ENCODE measurements around the gene FSD1L.

FSD1L gene

DNA sequence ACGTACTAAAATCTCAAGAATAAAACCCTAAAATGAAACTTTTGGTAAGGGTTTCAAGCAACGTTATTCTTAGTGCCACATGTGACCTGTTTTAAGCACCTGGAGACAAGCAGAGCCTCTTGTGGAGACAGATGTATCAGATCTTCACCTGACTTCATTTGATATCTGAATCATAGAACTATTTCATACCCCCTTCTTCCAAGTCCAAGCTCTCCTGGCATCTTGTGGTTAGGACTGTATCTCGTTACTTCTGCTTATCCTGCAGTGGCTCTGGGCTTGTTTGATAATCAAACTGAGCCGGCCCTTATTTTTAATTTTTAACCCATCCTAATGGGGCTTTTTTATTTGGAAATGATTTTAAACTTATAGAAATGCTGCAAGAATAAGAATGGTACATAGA, 11.1 kb upstream of the FSD1L start:
- DNase-seq: no peak

DNA sequence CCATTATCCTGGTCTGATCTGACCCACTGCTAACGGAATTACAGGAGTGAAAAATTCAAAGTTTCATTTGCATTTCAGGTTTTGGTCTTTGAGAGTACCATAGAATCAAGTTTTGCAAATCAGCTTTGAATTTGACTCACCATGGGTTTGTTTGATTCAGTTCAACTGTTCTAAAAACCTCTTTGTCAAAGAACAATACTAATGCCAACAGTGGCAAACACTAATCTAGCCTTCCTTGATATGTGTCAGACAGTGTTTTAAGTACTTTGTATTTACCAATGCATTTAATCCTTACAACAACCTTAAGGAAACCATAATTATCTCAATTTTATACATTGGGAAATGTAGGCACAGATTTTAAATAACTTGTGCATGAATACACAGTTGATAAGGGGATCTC, 10.1 kb upstream of the FSD1L start:
- DNase-seq: no peak

DNA sequence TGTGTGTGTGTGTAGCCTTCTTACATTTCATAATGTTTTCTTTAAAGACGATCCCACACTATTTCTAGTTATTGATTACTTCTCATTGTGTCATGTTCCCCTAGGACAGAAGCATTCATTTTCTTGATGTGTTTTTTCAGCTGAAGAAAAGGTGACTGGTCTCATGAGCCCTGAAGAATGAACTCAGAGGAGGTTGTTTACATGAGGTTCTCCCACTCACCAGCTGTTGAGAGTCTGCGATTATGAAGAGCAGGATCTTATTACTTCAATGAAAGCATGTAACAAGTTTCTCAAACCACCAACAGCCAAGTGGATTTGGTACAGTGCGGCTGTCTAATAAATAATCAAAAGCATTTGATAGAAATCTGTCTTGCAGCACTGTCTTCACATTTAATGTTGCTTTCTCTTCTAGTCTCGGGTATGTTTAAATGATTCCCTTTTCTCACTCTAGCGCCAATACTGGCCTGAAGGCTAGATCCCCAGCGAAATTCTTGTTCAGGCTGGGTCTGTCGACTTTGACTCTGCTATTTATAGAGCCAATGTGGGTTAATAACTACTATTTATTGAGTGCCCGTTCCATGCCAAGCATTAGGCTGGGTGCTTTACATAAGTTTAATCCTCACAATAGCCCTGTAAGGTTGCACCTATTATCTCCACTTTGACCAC, 9.6 kb upstream of the FSD1L start:
- no peak for DNase-seq

- no peak for DNase-seq
Measured at GRCh38 chr9:105439428-105439827, 8.4 kb upstream of the FSD1L start.

GRCh38 chr9:105441616-105442160, 6.1 kb upstream of the FSD1L start:
- no peak for DNase-seq

DNA sequence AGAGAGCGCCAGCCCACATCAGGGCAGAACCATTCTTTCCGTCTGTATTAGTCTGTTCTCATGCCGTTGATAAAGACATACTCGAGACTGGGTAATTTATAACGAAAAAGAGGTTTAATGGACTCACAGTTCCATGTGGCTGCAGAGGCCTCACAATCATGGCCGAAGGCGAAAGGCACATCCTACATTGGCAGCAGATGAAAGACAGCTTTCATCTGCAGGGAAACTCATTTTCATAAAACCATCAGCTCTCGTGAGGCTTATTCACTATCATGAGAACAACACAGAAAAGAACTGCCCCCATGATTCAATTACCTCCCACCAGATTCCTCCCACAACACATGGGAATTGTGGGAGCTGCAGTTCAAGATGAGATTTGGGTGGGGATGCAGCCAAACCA, 4.7 kb upstream of the FSD1L start:
- DNase-seq: no peak

DNA sequence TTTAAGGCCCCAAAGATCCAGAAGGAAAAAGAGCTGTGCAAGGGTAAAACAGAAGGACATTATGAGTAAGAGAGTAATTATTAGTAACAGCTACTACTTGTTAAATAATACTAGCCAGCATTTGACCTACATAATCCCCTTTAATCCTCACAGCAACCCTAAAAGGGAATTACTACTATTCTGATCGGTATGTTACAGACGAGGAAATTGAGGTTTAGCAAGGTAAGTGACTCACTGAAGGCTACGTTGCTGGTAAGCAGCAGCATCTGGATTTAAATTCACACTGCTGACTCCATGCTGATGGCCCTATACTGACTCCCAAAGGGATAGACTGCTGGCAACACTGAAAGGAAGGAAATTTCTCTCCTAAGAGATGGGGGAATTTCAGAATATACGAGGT, 3.7 kb upstream of the FSD1L start:
- DNase-seq: no peak

DNA sequence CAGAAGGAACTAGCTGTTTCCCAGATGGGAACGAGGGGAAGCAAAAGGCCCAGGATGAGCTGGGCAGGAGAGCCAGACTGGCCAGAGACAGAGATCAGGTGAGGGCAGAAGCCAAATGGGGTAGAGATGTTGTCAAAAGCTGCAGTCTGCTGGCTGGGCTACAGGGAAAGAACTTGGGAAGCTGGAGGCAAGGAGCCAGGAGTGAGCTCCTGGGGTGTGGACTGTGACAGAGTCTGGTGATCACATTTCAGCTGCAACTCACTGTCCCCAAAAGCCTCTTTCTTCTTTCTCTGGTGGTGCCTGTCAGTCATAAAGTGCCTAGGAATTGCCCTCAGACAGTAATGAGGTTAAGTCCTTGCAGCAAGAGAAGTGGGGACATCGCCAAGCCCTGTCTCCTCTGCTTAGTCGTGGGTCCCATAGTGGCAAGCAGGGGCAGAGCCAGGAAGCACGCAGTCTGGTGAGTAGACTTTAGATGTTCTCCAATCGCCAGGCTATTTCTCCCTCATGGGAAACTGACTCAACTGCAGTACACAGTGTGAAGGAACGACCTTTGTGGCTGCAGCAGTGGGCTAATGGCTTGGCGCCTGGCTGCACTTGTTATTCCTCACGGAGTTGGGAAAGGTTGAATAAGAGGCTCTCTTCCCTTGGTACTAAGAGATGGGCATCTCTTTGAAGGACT, 2.5 kb upstream of the FSD1L start:
- DNase-seq: no peak

- no peak for DNase-seq
Measured at GRCh38 chr9:105447386-105447813, 434 bp upstream of the FSD1L start.

GRCh38 chr9:105449081-105449480, 1.2 kb downstream of the FSD1L start:
- no peak for DNase-seq

DNA sequence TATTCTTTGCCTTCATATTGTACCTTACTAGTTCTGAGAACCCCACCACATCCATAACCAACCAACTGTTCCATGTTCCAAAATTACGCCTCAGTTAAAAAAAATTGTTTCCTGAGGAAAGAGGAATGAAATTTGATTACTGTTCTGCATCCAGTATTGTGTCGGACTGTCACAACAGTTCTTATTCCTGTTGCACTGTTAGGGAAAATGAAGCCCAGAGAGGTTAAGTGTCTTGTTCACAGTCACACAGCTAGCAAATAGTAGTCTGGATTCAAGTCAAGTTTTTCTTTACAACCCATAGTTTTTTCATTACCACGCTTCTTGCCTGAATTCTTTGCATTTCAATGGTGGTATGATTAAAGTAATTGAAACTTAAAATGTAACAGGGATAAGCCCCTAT, 4.4 kb downstream of the FSD1L start:
- DNase-seq: no peak

DNA sequence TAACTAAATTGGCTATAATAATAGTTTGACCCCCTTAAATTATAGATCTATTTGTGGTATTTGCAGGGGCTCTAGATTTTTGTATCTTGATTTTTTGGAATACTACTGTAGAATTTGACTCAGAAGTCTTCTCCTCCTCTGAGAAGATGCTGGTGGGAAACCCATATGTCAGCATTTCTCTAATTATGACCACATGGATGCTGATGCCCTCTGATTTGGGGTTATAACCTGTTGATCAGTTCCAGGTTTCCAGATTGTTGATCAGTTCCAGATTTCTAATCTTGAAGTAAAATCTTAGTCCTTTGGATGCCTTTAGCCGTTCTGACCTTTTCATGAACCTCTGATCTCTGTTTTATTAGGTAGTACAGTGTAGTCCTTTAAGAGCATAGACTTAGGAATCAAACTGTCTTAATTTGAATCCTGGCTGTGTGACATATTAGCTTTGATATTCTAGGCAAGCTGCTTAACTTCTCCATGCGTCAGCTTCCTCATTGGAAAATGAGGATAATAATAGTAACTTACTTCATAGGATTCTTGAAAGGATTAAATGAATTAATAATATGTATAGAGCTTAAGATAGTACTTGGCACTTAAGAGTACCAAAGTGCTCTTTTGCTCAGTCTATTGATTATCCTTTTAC, 8.1 kb downstream of the FSD1L start:
- no peak for DNase-seq

DNA sequence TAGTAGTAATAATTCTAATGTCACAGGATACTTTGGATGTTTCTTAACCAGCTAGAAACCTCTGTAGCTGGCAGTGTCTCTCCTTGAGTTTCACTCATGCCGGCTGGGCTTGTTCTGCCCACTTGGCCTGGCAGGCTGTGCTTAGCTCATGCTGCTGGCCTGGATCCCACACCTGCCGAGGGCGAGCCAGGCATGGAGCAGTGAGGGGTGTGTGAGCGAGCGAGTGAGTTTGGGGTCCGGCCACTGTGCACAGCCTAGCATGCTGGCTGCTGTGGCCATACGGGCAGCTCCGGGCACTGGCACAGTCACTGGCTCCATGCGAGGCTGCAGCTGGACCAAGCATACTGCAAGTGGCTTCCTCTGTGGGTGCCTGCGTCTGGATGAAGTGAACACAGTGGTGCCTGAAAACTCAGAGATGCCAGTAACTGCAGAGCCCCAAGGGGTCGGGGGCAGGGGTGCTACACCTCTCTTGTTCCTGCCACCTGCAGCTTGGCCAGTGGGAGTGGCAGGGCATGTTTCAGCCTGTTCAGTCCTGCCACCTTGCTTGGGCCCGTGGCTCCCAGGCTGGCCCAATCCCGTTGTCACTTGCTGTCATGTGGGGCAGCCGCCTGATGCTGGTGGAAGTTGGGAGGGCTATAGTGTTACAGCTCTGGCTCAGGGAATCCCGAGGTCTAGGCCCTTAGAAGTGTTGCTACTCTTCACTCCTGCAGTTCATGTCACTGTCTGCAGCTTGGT, 9.9 kb downstream of the FSD1L start:
- no peak for DNase-seq

DNA sequence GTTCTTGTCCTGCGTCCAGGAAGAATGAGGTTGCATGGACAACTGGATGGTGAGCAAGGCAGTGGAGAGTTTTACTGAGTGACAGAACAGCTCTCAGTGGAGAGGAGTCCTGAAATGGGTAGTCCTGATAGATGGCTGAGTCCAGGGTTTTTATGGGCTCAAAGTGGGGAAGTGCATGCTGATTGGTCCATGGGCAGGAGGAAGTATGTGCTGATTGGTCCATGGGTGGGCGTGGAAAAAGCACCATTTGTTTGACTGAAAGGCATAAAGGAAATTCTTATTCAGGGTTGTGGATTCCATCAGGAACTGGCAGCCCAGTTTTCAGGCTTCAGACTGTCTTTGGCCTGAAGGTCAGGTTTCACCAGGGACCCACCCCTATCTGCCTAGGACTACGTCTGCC, 10.6 kb downstream of the FSD1L start:
- no peak for DNase-seq

- DNase-seq: no peak
Measured at GRCh38 chr9:105459336-105459735, 11.5 kb downstream of the FSD1L start.

- no peak for DNase-seq
Measured at GRCh38 chr9:105466898-105467455, 19.1 kb downstream of the FSD1L start.

DNA sequence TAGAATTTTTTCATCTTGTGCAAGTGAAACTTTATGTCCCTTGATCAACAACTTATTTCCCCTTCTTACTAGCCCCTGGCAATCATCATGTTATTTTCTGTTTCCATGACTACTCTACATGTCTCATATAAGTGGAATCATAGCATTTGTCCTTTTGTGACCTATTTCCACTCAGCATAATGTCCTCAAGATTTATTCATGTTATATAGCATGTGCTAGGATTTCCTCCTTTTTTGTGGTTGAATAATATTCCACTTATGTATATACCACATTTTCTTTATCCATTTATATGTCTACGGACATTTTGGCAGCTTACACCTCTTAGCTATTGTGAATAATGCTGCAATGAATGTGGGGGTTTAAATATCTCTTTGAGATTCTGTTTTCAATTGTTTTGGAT, 21.0 kb downstream of the FSD1L start:
- no peak for DNase-seq

DNA sequence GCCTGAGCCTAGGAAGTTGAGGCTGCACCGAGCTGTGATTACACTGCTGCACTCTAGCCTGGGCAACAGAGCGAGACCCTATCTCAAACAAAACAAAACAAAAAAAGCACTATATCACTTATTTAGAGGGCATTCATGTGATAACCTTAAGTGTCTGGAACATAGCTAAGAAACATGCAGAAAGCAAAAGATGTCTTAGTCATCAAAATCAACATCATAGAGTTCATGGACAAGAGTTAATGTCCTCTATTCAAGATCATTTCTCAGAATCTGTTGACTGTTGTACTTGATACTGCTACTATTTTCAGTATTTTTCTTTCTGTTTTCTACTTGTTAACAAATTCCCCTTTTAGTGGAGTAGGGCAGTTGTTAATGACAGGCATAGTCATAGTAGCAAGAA, 25.4 kb downstream of the FSD1L start:
- DNase-seq: no peak

DNA sequence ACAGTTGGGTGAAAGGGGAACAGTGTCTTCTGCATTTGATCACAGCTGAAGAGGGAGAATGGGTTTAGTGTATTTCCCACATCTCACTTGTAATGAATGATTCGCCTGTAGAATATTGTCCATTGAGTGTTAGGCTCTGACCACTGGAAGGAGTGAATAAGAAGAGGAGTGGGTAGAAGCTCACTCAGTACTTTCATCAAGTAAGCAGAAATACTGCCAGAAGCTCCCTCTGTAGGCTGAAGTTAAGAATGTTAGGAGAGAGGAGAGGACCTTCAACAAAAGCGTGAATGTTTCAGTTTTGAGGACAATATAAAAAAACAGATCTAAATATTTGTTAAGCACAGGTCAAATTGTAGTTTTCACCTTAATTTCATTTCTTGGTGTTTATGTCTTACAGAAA, 27.5 kb downstream of the FSD1L start:
- DNase-seq: no peak

GRCh38 chr9:105479846-105480245, 32.0 kb downstream of the FSD1L start:
- DNase-seq: no peak

DNA sequence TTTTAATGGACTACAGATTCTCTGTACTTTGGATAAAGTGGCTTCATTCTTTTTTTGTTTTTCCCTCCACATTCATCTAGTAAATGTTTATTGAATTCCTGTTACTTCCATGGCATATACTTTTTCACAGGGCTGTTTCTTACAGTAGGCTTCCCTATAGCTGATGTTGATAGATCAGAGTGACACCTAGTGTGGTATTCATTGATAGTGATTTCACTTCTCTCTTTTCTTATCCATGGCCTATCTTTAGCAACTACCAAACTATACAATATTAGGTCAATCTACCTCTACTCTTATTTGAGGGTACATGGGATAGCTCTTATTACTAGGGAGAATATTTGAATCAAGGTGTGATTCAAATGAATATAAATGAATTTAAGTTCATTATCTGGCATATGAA, 35.8 kb downstream of the FSD1L start:
- no peak for DNase-seq

DNA sequence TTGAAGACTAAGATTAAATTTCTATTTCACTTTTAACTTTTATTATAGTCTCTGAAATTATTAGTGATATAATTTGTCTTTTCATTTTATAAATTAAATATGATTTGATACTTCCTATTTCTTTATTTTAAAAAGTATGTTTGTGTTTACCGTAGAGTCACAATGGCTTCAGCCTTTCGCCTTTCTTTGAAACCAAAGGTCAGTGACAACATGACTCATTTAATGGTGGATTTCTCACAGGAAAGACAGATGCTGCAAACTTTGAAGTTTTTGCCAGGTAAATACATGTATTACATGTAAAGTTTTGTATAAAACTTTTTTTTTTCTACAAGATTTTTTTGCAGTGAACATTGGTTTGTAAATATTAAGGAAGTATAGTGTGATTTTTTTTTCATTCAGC, 36.4 kb downstream of the FSD1L start:
- no peak for DNase-seq

DNA sequence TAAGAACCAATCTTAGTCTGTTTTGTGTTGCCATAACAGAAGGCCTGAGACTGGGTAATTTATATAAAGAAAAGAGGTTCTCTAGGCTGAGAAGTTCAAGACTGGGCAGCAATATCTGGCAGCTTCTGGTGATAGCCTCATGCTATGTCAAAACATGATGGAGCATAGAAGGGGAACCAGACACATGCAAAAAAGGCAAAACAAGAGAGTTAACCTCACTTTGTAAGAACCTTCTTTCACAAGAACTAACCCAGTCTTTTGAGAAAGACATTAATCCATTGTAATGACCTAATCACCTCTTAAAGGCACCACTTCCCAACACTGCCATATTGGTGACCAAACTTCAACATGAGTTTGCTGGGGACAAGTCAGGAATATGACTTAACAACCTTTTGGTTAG, 37.3 kb downstream of the FSD1L start:
- no peak for DNase-seq

Data from activated T-cell treated with anti-CD3 and anti-CD28 coated beads, Interleukin-2, amount 50 U/mL, for 48 hours (primary cell).